DOHH2 (cell line): Measurements from ENCODE around the gene SPOCD1.

Source experiments
- EZH2phosphoT487 ChIP-seq: fragments of 200-600 bp; sonication (generic); IDR thresholded peaks from 2 replicates; pipeline ENCODE4 v1.6.1; 2017; ENCODE audit warnings: borderline replicate concordance, mild to moderate bottlenecking, antibody characterized with exemption, low read length, moderate library complexity, mixed read lengths
- TF ChIP-seq, protein P1 (sequence below): fragments of 200-600 bp; sonication (generic); IDR thresholded peaks from one replicate; pipeline ENCODE4 v1.5.1; 2014; ENCODE audit warnings: antibody characterized with exemption, mild to moderate bottlenecking, low read depth, low read length; ENCODE audit not compliant: poor library complexity, severe bottlenecking

DNA sequence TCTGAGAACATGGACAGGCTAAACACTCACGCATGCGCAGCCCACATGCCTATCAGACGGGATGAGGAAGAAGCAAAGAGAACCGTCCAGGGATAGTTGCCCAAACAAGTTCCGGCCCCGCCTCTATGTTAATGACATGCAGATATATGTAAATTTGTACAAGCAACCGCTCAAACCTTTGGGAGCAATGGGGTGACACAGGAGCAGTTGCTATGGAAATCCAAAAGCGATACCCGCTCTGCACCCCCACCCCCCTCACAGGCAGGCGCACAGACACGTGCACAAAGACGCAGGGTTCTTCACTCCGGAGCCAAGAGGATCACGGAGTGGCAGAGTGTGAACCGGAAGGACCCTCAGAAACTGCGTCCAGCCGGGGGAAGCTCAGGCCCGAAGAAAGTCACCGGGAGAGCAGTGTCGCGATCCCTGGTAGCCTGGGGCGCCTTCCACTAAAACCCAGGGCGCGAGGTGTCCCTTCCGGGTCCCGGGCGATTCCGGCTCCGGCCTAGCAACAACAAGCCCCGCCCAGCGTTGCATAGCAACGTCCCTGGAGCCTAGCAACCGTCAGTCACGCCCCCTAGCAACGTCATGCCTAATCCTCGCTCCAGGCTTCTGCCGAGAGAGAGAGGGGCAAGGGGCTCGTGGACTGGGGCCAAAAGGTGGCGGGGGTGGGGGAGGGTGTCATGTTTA is 27.5 kb downstream of the SPOCD1 start:
- TF ChIP-seq, protein P1, sequence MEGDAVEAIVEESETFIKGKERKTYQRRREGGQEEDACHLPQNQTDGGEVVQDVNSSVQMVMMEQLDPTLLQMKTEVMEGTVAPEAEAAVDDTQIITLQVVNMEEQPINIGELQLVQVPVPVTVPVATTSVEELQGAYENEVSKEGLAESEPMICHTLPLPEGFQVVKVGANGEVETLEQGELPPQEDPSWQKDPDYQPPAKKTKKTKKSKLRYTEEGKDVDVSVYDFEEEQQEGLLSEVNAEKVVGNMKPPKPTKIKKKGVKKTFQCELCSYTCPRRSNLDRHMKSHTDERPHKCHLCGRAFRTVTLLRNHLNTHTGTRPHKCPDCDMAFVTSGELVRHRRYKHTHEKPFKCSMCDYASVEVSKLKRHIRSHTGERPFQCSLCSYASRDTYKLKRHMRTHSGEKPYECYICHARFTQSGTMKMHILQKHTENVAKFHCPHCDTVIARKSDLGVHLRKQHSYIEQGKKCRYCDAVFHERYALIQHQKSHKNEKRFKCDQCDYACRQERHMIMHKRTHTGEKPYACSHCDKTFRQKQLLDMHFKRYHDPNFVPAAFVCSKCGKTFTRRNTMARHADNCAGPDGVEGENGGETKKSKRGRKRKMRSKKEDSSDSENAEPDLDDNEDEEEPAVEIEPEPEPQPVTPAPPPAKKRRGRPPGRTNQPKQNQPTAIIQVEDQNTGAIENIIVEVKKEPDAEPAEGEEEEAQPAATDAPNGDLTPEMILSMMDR = no peak
- TF ChIP-seq EZH2phosphoT487 = no peak
